K562 (cell line): Measurements from ENCODE around the gene IFITM2. TPM values are rescaled to one million over a fixed set of nuclear protein-coding genes. Genes with fewer than 3 reads are reported as not detected.
A peak's percentile ranks its signal among the peaks of the same experiment; 100 is the strongest.

Source experiments
- ATAC-seq: fragments of 200-7000 bp; cut with Tn5 transposase; 3 replicates; pipeline ENCODE4 v1.9.1; 2020; ENCODE audit warnings: moderate library complexity
- BruUV-seq: library from RNA; stranded (reverse); fragments of 400-500 nt; replicated peaks from 2 replicates; lab custom pipeline; 2021; lab: Mats Ljungman, UMichigan
- CTCF ChIA-PET: fragments of 300-600 bp; formaldehyde crosslinking; extraction: SDS; loops from one replicate; lab custom pipeline; 2021; ENCODE audit warnings: low intra/inter-chr PET ratio; lab: Yijun Ruan, JAX
- POLR2A ChIA-PET: fragments of 300-600, 350-650 bp; sonication (Branson Sonifier 250); formaldehyde crosslinking; extraction: SDS; loops from one replicate; lab custom pipeline; 2021; ENCODE audit warnings: antibody characterized with exemption, inconsistent platforms; lab: Yijun Ruan, JAX
- DNase-seq, 4 experiments: peaks; one replicate each; pipeline versions ENCODE4 v3.0.0 to v3.0.0-alpha.2; 2011 to 2018; ENCODE audit warnings: low spot score in 3 of 4, mixed read lengths in 3 of 4; ENCODE audit errors: extremely low read depth in 1 of 4
- FAIRE-seq: peaks from 2 replicates; lab custom pipeline; 2011; peaks lifted over from hg19 to GRCh38; lab: Jason Lieb, UNC
- H2AFZ ChIP-seq: 2 replicates; pipeline ENCODE4 v1.6.0; 2011; ENCODE audit warnings: low read depth, low read length, control low read depth, inconsistent platforms
- H3K27ac ChIP-seq: fragments of 200-600 bp; 3 replicates; pipeline ENCODE4 v1.8.0; 2011; ENCODE audit warnings: low read depth, mild to moderate bottlenecking, control low read depth, inconsistent platforms, low read length, moderate library complexity, mixed read lengths; ENCODE audit errors: extremely low read depth
- H3K27me3 ChIP-seq, 2 experiments: fragments of 300-600 bp in 1 of 2; 2 replicates in 1 of 2; 3 replicates in 1 of 2; pipeline versions ENCODE4 v1.6.0 to v1.8.0; 2011; ENCODE audit warnings: inconsistent platforms in 2 of 2, low read length in 2 of 2, mild to moderate bottlenecking in 1 of 2, mixed read lengths in 1 of 2, moderate library complexity in 1 of 2; ENCODE audit not compliant: control insufficient read depth in 2 of 2, insufficient read depth in 2 of 2
- H3K36me3 ChIP-seq: fragments of 300-600 bp; 3 replicates; pipeline ENCODE4 v1.8.0; 2011; ENCODE audit warnings: mild to moderate bottlenecking, low read length, inconsistent platforms; ENCODE audit not compliant: control insufficient read depth, insufficient read depth
- H3K4me1 ChIP-seq, 2 experiments: fragments of 200-600 bp in 1 of 2; replicated peaks in 1 of 2; 2 replicates in 1 of 2; 3 replicates in 1 of 2; pipeline versions ENCODE4 v1.5.1 to v1.8.0; 2011; ENCODE audit warnings: inconsistent platforms in 2 of 2, low read length in 2 of 2, mild to moderate bottlenecking in 1 of 2, mixed read lengths in 1 of 2, moderate library complexity in 1 of 2; ENCODE audit not compliant: control insufficient read depth in 2 of 2, insufficient read depth in 2 of 2
- H3K4me2 ChIP-seq: 2 replicates; pipeline ENCODE4 v1.6.1; 2011; ENCODE audit warnings: low read length, control low read depth, inconsistent platforms, mixed read lengths; ENCODE audit not compliant: insufficient read depth
- H3K4me3 ChIP-seq: fragments of 200-600 bp; sonication (generic), shearing (Covaris generic); 2 replicates; pipeline ENCODE4 v1.5.1; 2016; ENCODE audit warnings: control low read depth, inconsistent platforms
- H3K79me2 ChIP-seq: fragments of 200-600 bp; 3 replicates; pipeline ENCODE4 v1.8.0; 2011; ENCODE audit warnings: low read length, inconsistent platforms; ENCODE audit not compliant: control insufficient read depth, insufficient read depth
- H3K9ac ChIP-seq, 2 experiments: 2 replicates each; pipeline versions ENCODE4 v1.6.0 to v1.6.1; 2011; ENCODE audit warnings: low read depth in 2 of 2, low read length in 2 of 2, control low read depth in 1 of 2, inconsistent platforms in 1 of 2, mild to moderate bottlenecking in 1 of 2, mixed read lengths in 1 of 2; ENCODE audit not compliant: insufficient read depth in 1 of 2
- H3K9me1 ChIP-seq: one replicate; pipeline ENCODE4 v1.6.0; 2011; ENCODE audit warnings: inconsistent platforms, mild to moderate bottlenecking, low read length, moderate library complexity; ENCODE audit not compliant: control insufficient read depth, insufficient read depth
- H3K9me3 ChIP-seq: replicated peaks from 2 replicates; pipeline ENCODE4 v1.5.1; 2011; ENCODE audit warnings: low read depth, low read length, inconsistent platforms; ENCODE audit not compliant: control insufficient read depth, insufficient read depth
- H4K20me1 ChIP-seq: replicated peaks from 2 replicates; pipeline ENCODE4 v1.6.1; 2011; ENCODE audit warnings: low read length, inconsistent platforms, mixed read lengths; ENCODE audit not compliant: control insufficient read depth, insufficient read depth
- HDGF ChIP-seq: fragments of 450-650 bp; IDR thresholded peaks from 2 replicates; pipeline ENCODE4 v1.6.1; 2016
- ZBTB33 ChIP-seq: sonication (generic); formaldehyde crosslinking; IDR thresholded peaks from 2 replicates; pipeline ENCODE4 v1.8.1; 2023; ENCODE audit warnings: mild to moderate bottlenecking, missing genetic modification reagents
- WGBS: fragments of 100-300 bp; shearing (Covaris generic); methylation state at CpG from one replicate; pipeline ENCODE4 v1.1.6; 2016; ENCODE audit warnings: low coverage, mixed read lengths; ENCODE audit not compliant: insufficient coverage; ENCODE audit errors: missing lambda C conversion rate; 5-methylcytosine and 5-hydroxymethylcytosine counted together
- in situ Hi-C: fragments of 300-500 bp; cut with MboI; formaldehyde crosslinking; loops from 4 replicates; pipeline ENCODE4 v1.15.0; 2018; ENCODE audit warnings: inconsistent platforms, mixed read lengths
- intact Hi-C: fragments of 100-400 bp; cut with micrococcal nuclease; formaldehyde crosslinking; loops from 2 replicates; pipeline ENCODE4 v1.14.2; 2022
- polyA plus RNA-seq, 8 experiments: library from polyadenylated mRNA; depleted of rRNA in 4 of 8; stranded (reverse) in 5 of 8; unstranded in 3 of 8; fragments of >200 nt; fragmentation: Nextera tagmentation in 2 of 8; fragmentation: Illumina TruSeq in 1 of 8; extraction: Ambion mirVana in 2 of 8; extraction: Trizol in 1 of 8; gene quantifications; 2 replicates each; pipeline versions ENCODE4 v1.2.1 to v1.2.3, GENCODE V29; 2011 to 2014; ENCODE audit warnings: inconsistent platforms in 1 of 8, missing spikeins in 1 of 8
- total RNA-seq, 7 experiments: library from RNA; depleted of rRNA in 6 of 7; stranded (reverse); fragments of >200 nt in 6 of 7; fragmentation: Illumina TruSeq in 2 of 7; extraction: Trizol in 2 of 7; gene quantifications; 2 replicates each; pipeline versions ENCODE4 v1.2.1 to v1.2.3, GENCODE V29; 2011 to 2021; ENCODE audit warnings: low replicate concordance in 1 of 7

IFITM2 gene
- total and polyA plus RNA-seq, 9 of the 15 experiments (the other 6 are each of a cell fraction or from before 2014, with no cell fraction given), result 52.8 to 4,872 (median 356) TPM

DNA sequence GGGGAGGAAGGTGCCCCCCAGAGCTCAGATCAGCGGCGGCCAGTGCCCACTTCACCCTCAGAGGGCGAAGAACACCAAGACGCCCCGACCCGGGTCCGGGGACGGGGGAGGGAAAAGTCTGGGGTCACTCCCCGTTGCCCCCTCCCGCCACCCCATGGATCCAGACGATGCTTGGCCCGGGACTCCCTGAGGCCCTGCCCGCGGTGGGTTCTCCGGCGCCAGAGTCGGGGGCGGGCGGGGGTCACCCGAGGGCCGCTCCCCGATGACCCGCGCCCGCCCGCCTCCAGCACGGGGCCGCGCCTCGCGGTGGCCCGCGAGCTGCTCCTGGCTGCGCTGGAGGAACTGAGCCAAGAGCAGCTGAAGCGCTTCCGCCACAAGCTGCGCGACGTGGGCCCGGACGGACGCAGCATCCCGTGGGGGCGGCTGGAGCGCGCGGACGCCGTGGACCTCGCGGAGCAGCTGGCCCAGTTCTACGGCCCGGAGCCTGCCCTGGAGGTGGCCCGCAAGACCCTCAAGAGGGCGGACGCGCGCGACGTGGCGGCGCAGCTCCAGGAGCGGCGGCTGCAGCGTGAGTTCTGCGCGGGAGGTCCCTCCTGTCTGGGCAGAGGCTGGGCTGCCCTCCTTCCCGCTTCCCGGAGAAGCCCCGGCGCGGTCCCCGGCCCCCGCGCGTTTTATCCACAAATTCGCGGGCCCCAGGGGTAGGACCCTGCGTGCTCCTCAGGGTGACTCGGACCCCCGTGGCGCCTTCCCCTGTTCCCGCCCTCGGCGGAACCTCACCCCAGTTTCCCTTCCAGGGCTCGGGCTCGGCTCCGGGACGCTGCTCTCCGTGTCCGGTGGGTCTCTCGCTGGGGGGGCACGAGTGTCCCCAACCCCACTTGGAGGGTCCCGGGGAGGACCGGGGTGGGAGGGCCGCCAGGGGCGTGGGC, 28.3 kb upstream of the IFITM2 start:
- ATAC-seq (no peak), DNase-seq (no peak), FAIRE-seq (no peak)
- in situ Hi-C loops (no loop called here), intact Hi-C loops (no loop called here)
- Histone ChIP-seq H2AFZ (no peak overlapping the region), H3K27me3 (no peaks in the 10 kb centered on the region), H3K27ac (no peak overlapping the region), H3K9me1 (no peaks in the 10 kb centered on the region), H3K4me2 (no peak overlapping the region), H3K9ac (no peak overlapping the region), H3K79me2 (no peaks in the 10 kb centered on the region), H3K4me3 (no peak overlapping the region), H4K20me1 (no peaks in the 10 kb centered on the region), H3K36me3 (no peaks in the 10 kb centered on the region), H3K4me1 (peaks cover 15 to 41% of the 10 kb centered on the region in 2 experiments), H3K9me3 (peaks cover 12% of the 10 kb centered on the region)
- WGBS, result 88% methylated on average over 25 of the region's 97 CpGs
- TF ChIP-seq HDGF, result no peak
- peak; percentile 96 for TF ChIP-seq ZBTB33 (CRISPR knock-in tag)
- CTCF ChIA-PET, result no interaction called here
- BruUV-seq, result no TSS peak
- POLR2A ChIA-PET, result interaction anchor here (1.1 kb wide), 1 partner anchor 9 kb away, joined by 3 read pairs; the partner anchor contains the start of gene PGGHG
